Measurements from ENCODE around the gene SIRPB1.
"Not testable (repeated sequence)": the region's sequence is repeated elsewhere in the genome, so short reads cannot be mapped to it uniquely, and the experiment has no call there.

SIRPB1 gene

DNA sequence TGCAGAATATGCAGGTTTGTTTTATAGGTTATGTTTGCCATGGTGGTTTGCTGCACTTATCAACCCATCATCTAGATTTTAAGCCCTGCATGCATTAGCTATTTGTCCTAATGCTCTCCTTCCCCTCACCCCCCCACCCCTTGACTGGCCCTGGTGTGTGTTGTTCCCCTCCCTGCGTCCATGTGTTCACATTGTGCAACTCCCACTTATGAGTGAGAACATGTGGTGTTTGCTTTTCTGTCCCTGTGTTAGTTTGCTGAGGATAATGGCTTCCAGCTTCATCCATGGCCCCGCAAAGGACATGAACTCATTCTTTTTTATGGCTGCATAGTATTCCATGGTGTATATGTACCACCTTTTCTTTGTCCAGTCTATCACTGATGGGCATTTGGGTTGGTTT is 18.8 kb upstream of the SIRPB1 start:
- H3K36me3 ChIP-seq (ENCODE audit: control insufficient read depth in 2 of 2, insufficient read depth in 2 of 2, low read length in 2 of 2); H3K9me3 ChIP-seq (ENCODE audit: control insufficient read depth in 2 of 2, low read length in 2 of 2); H3K9ac ChIP-seq (ENCODE audit: low read depth in 1 of 2, low read length in 2 of 2); H3K27me3 ChIP-seq (ENCODE audit: control insufficient read depth in 2 of 2, insufficient read depth in 2 of 2, low read length in 2 of 2); H3K4me1 ChIP-seq (ENCODE audit: control insufficient read depth in 2 of 2, insufficient read depth in 2 of 2, low read length in 2 of 2); H3K4me3 ChIP-seq (ENCODE audit: low read length in 2 of 2); H3K27ac ChIP-seq (ENCODE audit: low read depth in 2 of 2, low read length in 2 of 2): not testable (repeated sequence)

DNA sequence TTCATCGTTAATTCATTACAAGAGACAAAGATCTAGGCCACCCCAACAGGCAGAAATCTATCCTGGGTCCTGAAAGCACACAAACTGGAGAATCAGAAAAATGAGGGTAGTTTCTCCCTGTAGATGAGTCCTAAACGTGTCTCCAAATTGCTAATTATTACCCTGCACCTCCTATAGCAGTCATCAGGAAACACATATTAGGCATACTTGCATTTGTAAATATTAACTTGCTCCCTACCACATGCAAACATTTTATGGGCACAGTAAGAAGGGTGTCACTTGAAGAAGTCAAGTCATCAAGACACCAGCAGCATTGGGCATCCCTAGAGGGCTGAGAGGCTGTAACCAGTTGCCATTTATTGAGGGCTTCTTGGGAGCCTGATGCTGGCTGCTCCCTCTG is 17.9 kb upstream of the SIRPB1 start:
- no peak overlapping the region for H3K4me3 ChIP-seq (ENCODE audit: low read length in 2 of 2)
- H3K27me3 ChIP-seq (ENCODE audit: control insufficient read depth in 2 of 2, insufficient read depth in 2 of 2, low read length in 2 of 2): no peaks in the 10 kb centered on the region
- H3K4me1 ChIP-seq (ENCODE audit: control insufficient read depth in 2 of 2, insufficient read depth in 2 of 2, low read length in 2 of 2): no peaks in the 10 kb centered on the region
- H3K9me3 ChIP-seq (ENCODE audit: control insufficient read depth in 2 of 2, low read length in 2 of 2): no peaks in the 10 kb centered on the region
- H3K9ac ChIP-seq (ENCODE audit: low read depth in 1 of 2, low read length in 2 of 2): no peak overlapping the region
- H3K27ac ChIP-seq (ENCODE audit: low read depth in 2 of 2, low read length in 2 of 2): no peak overlapping the region
- H3K36me3 ChIP-seq (ENCODE audit: control insufficient read depth in 2 of 2, insufficient read depth in 2 of 2, low read length in 2 of 2): no peaks in the 10 kb centered on the region

DNA sequence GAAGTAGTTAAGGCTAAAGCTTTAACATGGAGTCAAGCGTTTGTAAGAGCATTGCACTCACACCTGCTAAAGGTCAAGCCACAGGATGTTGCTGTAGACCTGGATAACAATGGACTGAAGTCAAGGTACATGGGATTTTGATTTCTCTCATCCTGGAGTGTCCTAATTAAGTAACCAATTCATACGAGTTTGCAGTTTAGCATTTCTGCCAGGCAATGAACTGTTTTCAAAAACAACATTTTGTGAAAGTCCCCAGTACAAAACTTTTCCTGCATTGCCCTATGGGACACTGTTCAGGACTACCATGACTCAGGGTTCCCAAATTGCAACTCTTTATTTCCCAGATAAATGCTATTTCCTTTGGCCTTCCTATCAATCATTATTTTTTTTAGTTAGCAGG is 17.4 kb upstream of the SIRPB1 start:
- no peaks in the 10 kb centered on the region for H3K27me3 ChIP-seq (ENCODE audit: control insufficient read depth in 2 of 2, insufficient read depth in 2 of 2, low read length in 2 of 2)
- H3K9ac ChIP-seq (ENCODE audit: low read depth in 1 of 2, low read length in 2 of 2): no peak overlapping the region
- H3K36me3 ChIP-seq (ENCODE audit: control insufficient read depth in 2 of 2, insufficient read depth in 2 of 2, low read length in 2 of 2): no peaks in the 10 kb centered on the region
- no peaks in the 10 kb centered on the region for H3K9me3 ChIP-seq (ENCODE audit: control insufficient read depth in 2 of 2, low read length in 2 of 2)
- H3K27ac ChIP-seq (ENCODE audit: low read depth in 2 of 2, low read length in 2 of 2): no peak overlapping the region
- H3K4me1 ChIP-seq (ENCODE audit: control insufficient read depth in 2 of 2, insufficient read depth in 2 of 2, low read length in 2 of 2): no peaks in the 10 kb centered on the region
- no peak overlapping the region for H3K4me3 ChIP-seq (ENCODE audit: low read length in 2 of 2)

DNA sequence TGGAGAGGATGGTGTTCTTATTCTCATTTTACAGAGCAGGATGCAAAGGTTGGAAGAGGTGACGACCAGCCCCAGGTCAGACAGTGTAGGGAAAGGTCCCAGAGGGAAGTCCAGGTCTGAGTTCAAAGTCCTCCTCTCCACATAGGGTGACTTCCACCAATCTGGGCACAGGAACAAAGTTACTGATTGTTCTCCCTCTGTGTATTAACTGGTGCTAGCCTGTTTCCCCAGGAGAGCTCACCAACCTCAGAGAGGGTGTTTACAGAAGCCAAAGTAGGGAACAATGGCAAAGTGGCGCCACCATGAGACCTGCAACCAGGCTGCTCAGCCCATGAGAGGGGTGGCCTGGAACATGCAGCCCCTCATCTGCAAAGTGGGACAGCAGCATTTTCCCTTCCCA is 16.8 kb upstream of the SIRPB1 start:
- no peaks in the 10 kb centered on the region for H3K27me3 ChIP-seq (ENCODE audit: control insufficient read depth in 2 of 2, insufficient read depth in 2 of 2, low read length in 2 of 2)
- H3K9me3 ChIP-seq (ENCODE audit: control insufficient read depth in 2 of 2, low read length in 2 of 2): no peaks in the 10 kb centered on the region
- no peaks in the 10 kb centered on the region for H3K36me3 ChIP-seq (ENCODE audit: control insufficient read depth in 2 of 2, insufficient read depth in 2 of 2, low read length in 2 of 2)

DNA sequence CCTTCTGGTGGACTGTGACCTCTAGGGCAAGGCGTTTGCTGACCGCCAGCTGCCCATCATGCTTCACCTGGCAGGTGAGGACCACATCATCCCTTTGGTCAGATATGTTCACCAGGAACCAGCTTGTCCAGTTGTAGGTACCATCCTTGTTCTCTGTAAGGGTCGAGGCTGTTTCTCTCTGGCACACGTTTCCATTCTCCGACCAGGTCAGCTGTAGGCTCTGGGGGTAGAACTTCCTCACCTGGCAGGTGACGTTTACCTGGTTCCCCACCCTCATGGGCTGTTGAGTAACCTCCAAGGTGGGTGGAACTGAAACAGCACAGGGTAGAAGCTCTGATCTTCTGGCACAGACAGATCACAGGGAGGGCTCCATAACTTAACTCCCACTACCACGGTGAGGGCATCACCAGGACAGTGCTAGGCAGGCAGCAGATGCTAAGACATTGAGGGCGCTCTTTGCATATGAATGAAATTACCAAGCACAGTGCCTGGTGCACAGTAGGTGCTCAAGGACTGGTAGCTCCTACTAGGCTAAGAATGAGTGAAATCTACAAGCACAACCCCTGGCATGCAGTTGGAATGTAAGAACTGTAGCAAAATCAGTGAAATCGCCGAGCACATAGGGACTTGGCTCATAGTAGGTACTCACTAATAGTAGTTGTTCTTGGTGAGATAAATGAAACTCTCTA is 15.6 kb upstream of the SIRPB1 start:
- H3K9ac ChIP-seq (ENCODE audit: low read depth in 1 of 2, low read length in 2 of 2): no peak overlapping the region
- H3K4me1 ChIP-seq (ENCODE audit: control insufficient read depth in 2 of 2, insufficient read depth in 2 of 2, low read length in 2 of 2): no peaks in the 10 kb centered on the region
- no peak overlapping the region for H3K27ac ChIP-seq (ENCODE audit: low read depth in 2 of 2, low read length in 2 of 2)
- no peak overlapping the region for H3K4me3 ChIP-seq (ENCODE audit: low read length in 2 of 2)
- H3K9me3 ChIP-seq (ENCODE audit: control insufficient read depth in 2 of 2, low read length in 2 of 2): no peaks in the 10 kb centered on the region
- no peaks in the 10 kb centered on the region for H3K36me3 ChIP-seq (ENCODE audit: control insufficient read depth in 2 of 2, insufficient read depth in 2 of 2, low read length in 2 of 2)
- H3K27me3 ChIP-seq (ENCODE audit: control insufficient read depth in 2 of 2, insufficient read depth in 2 of 2, low read length in 2 of 2): no peaks in the 10 kb centered on the region

More for the DNA sequence above, 16.8 kb upstream of the SIRPB1 start:
- no peak overlapping the region for H3K9ac ChIP-seq (ENCODE audit: low read depth in 1 of 2, low read length in 2 of 2)
- H3K4me3 ChIP-seq (ENCODE audit: low read length in 2 of 2): no peak overlapping the region
- H3K4me1 ChIP-seq (ENCODE audit: control insufficient read depth in 2 of 2, insufficient read depth in 2 of 2, low read length in 2 of 2): no peaks in the 10 kb centered on the region
- H3K27ac ChIP-seq (ENCODE audit: low read depth in 2 of 2, low read length in 2 of 2): no peak overlapping the region

DNA sequence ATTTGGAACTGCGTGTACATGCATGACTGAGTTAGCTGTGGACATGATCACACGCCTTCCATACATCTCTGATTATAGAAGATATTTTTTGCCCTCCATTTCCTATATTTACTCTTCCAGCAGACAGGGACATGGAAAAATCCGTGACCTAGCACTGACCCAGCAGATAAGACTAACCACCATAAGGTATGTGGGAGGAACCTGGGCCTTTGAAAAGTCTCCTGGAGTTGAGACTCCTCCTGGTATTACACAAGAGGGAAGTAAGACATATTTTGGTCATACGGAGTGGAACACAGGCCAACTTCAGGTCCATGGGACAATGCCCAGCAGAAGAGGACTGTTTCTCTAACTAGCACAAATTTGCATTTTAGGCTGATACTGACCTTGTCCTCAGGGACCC is 13.7 kb upstream of the SIRPB1 start:
- Histone ChIP-seq H3K27me3 (ENCODE audit: control insufficient read depth in 2 of 2, insufficient read depth in 2 of 2, low read length in 2 of 2) (peaks cover 0 to 2% of the 10 kb centered on the region in 2 donors), H3K4me3 (ENCODE audit: low read length in 2 of 2) (no peak overlapping the region), H3K9me3 (ENCODE audit: control insufficient read depth in 2 of 2, low read length in 2 of 2) (no peaks in the 10 kb centered on the region), H3K36me3 (ENCODE audit: control insufficient read depth in 2 of 2, insufficient read depth in 2 of 2, low read length in 2 of 2) (no peaks in the 10 kb centered on the region), H3K9ac (ENCODE audit: low read depth in 1 of 2, low read length in 2 of 2) (no peak overlapping the region), H3K4me1 (ENCODE audit: control insufficient read depth in 2 of 2, insufficient read depth in 2 of 2, low read length in 2 of 2) (no peaks in the 10 kb centered on the region), H3K27ac (ENCODE audit: low read depth in 2 of 2, low read length in 2 of 2) (no peak overlapping the region)

DNA sequence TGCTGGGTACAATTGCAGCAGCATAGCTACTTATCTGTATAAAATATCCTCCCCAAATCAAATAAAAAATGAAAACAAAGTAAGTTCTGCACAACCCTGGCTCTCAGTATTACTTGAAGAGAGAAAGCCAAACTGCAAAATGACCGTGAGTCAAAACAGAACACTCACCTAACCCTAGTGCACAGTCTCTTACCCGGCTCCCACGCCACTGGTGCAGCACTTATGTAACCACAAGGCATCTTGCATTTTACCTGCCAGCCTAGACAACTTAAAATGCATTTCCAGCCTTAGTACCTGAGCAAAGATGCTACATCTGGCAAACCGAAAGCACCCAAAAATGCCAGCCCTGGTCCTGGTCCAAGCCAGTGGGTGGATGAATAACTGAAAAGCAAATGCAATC is 12.4 kb upstream of the SIRPB1 start:
- H3K27ac ChIP-seq (ENCODE audit: low read depth in 2 of 2, low read length in 2 of 2): no peak overlapping the region
- H3K9me3 ChIP-seq (ENCODE audit: control insufficient read depth in 2 of 2, low read length in 2 of 2): no peaks in the 10 kb centered on the region
- H3K9ac ChIP-seq (ENCODE audit: low read depth in 1 of 2, low read length in 2 of 2): no peak overlapping the region
- no peaks in the 10 kb centered on the region for H3K36me3 ChIP-seq (ENCODE audit: control insufficient read depth in 2 of 2, insufficient read depth in 2 of 2, low read length in 2 of 2)
- H3K4me3 ChIP-seq (ENCODE audit: low read length in 2 of 2): no peak overlapping the region
- peaks cover 0 to 2% of the 10 kb centered on the region in 2 donors for H3K27me3 ChIP-seq (ENCODE audit: control insufficient read depth in 2 of 2, insufficient read depth in 2 of 2, low read length in 2 of 2)
- H3K4me1 ChIP-seq (ENCODE audit: control insufficient read depth in 2 of 2, insufficient read depth in 2 of 2, low read length in 2 of 2): no peaks in the 10 kb centered on the region

DNA sequence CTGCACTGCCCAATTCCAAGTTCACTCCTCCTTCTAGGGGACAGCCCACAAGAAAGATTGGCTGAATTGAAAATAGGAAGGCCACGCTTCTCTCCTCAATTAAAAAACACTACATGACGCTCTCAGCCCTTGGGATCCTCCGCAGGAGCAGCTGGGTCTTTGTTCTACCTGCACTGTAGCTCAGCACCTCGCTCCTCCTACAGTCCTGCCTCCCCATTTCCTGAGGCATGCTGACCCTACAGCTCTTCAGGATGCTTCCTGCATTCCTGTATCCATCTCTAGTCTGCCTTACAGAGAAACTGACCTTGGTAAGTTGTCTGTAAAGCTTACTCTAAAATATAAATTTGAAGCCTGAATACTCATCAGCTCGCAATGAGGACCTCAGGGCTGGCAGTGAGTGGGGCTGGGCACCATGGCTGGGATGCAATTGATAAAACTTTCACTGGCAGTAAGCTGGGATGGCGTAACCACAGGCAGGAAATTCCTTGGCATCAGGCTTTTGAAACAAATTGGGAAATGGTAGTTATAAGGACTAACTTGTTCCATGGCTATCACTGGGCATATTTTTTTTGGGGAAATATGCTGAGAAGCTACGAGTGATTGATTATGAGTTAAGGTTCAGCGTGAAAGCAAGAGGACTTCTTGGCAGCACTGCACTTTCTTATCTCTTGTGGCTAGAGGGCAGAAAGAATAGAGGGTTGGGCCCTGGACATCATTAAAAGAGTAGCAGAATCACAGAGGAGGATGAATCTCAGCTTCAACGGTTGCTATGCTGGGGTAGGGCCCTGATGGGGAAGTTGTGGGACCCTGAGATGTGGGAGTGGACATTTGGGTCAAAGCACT is 11.7 kb upstream of the SIRPB1 start:
- Histone ChIP-seq H3K27me3 (ENCODE audit: control insufficient read depth in 2 of 2, insufficient read depth in 2 of 2, low read length in 2 of 2) (peaks cover 0 to 2% of the 10 kb centered on the region in 2 donors), H3K4me1 (ENCODE audit: control insufficient read depth in 2 of 2, insufficient read depth in 2 of 2, low read length in 2 of 2) (no peaks in the 10 kb centered on the region), H3K27ac (ENCODE audit: low read depth in 2 of 2, low read length in 2 of 2) (no peak overlapping the region), H3K4me3 (ENCODE audit: low read length in 2 of 2) (no peak overlapping the region), H3K9ac (ENCODE audit: low read depth in 1 of 2, low read length in 2 of 2) (no peak overlapping the region), H3K9me3 (ENCODE audit: control insufficient read depth in 2 of 2, low read length in 2 of 2) (no peaks in the 10 kb centered on the region), H3K36me3 (ENCODE audit: control insufficient read depth in 2 of 2, insufficient read depth in 2 of 2, low read length in 2 of 2) (no peaks in the 10 kb centered on the region)

DNA sequence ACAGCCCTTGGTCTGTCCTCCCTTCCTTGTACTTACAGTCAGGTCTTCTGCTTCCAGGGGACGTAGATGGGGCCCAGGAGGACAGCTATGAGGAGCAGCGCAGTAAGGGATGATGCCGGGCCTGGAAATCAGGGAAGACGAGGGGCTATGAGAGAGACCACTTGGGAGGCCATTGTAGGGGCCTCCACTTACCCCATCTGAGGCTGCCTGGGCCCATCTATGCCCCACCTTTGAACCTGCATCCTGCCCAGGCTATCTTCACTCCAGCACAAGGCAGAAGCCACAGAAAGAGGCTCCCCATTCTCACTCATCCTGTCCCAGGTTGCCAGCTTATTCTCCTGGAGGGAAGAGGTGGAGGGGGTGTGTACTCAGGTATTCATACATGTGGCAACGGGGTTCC is 10.4 kb upstream of the SIRPB1 start:
- peaks cover 0 to 2% of the 10 kb centered on the region in 2 donors for H3K27me3 ChIP-seq (ENCODE audit: control insufficient read depth in 2 of 2, insufficient read depth in 2 of 2, low read length in 2 of 2)
- no peak overlapping the region for H3K27ac ChIP-seq (ENCODE audit: low read depth in 2 of 2, low read length in 2 of 2)
- no peaks in the 10 kb centered on the region for H3K9me3 ChIP-seq (ENCODE audit: control insufficient read depth in 2 of 2, low read length in 2 of 2)
- H3K9ac ChIP-seq (ENCODE audit: low read depth in 1 of 2, low read length in 2 of 2): no peak overlapping the region
- no peak overlapping the region for H3K4me3 ChIP-seq (ENCODE audit: low read length in 2 of 2)
- no peaks in the 10 kb centered on the region for H3K4me1 ChIP-seq (ENCODE audit: control insufficient read depth in 2 of 2, insufficient read depth in 2 of 2, low read length in 2 of 2)
- H3K36me3 ChIP-seq (ENCODE audit: control insufficient read depth in 2 of 2, insufficient read depth in 2 of 2, low read length in 2 of 2): no peaks in the 10 kb centered on the region

DNA sequence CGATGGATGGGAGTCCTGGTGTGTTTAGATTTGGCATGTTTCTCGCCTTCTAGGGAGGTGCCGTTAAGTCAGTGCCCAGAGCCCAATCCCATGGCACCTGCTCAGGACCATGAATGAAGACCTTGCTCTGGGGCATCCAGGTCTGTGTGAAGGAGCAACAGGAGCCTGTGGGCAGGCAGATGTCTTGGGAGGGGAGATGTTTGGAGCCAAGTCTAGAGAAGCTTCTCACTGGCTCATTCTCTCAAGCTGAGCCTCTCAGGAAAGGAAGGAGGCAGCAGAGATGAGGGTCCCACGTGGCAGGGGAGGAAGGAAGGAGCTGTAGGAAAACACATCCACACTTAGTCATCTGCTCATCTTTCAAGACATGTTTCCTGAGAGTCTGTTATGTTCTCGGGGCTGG is 9.5 kb upstream of the SIRPB1 start:
- H3K9ac ChIP-seq (ENCODE audit: low read depth in 1 of 2, low read length in 2 of 2): no peak overlapping the region
- H3K36me3 ChIP-seq (ENCODE audit: control insufficient read depth in 2 of 2, insufficient read depth in 2 of 2, low read length in 2 of 2): no peaks in the 10 kb centered on the region
- no peak overlapping the region for H3K4me3 ChIP-seq (ENCODE audit: low read length in 2 of 2)
- no peaks in the 10 kb centered on the region for H3K4me1 ChIP-seq (ENCODE audit: control insufficient read depth in 2 of 2, insufficient read depth in 2 of 2, low read length in 2 of 2)
- peaks cover 0 to 2% of the 10 kb centered on the region in 2 donors for H3K27me3 ChIP-seq (ENCODE audit: control insufficient read depth in 2 of 2, insufficient read depth in 2 of 2, low read length in 2 of 2)
- H3K27ac ChIP-seq (ENCODE audit: low read depth in 2 of 2, low read length in 2 of 2): no peak overlapping the region
- no peaks in the 10 kb centered on the region for H3K9me3 ChIP-seq (ENCODE audit: control insufficient read depth in 2 of 2, low read length in 2 of 2)
